Left ventricle myocardium inferior (tissue), 1 donor: ENCODE results near the gene SFR1. TPM values are rescaled to one million over a fixed set of nuclear protein-coding genes. Genes with fewer than 3 reads are reported as not detected.

ENCODE experiments used
- DNase-seq: peaks from one replicate; pipeline ENCODE4 v3.0.0-alpha.2; 2020
- H3K27ac ChIP-seq: fragments of 200-600 bp; replicated peaks from 2 replicates; pipeline ENCODE4 v1.8.0; 2021
- H3K27me3 ChIP-seq: fragments of 200-600 bp; 2 replicates; pipeline ENCODE4 v1.8.0; 2021; ENCODE audit warnings: low read depth
- H3K36me3 ChIP-seq: fragments of 200-600 bp; 2 replicates; pipeline ENCODE4 v1.8.0; 2021
- H3K4me1 ChIP-seq: fragments of 200-600 bp; 2 replicates; pipeline ENCODE4 v1.8.0; 2021
- H3K4me3 ChIP-seq: fragments of 200-600 bp; 2 replicates; pipeline ENCODE4 v1.8.0; 2021; ENCODE audit warnings: mild to moderate bottlenecking, moderate library complexity
- H3K9me3 ChIP-seq: fragments of 200-600 bp; replicated peaks from 2 replicates; pipeline ENCODE4 v1.8.0; 2021
- CTCF ChIP-seq: fragments of 200-600 bp; IDR thresholded peaks from 2 replicates; pipeline ENCODE4 v1.8.0; 2021; ENCODE audit warnings: antibody characterized with exemption, mild to moderate bottlenecking, borderline replicate concordance
- intact Hi-C: fragments of 100-400 bp; cut with micrococcal nuclease; formaldehyde crosslinking; loops from one replicate; pipeline ENCODE4 v1.11.0; 2022
- total RNA-seq: library from RNA; stranded (reverse); fragmentation: NEBNext Ultra II Directional; extraction: Animal tissue kit (Norgen Biotek cat#: 25700); gene quantifications from one replicate; pipeline ENCODE4 v1.2.1, GENCODE V29; 2021
- donor health status: DM: no; HTN: yes; CAD: no; lungs with severe emphysema.

The SFR1 gene
- total RNA-seq, 1 donor from 2014 or later: 6.0 TPM

GRCh38 chr10:104077663-104078151, 44.3 kb upstream of the SFR1 start:
- intact Hi-C loops: no loop called here
- Histone ChIP-seq H3K4me1 (peaks cover 16% of the 10 kb centered on the region), H3K4me3 (no peak overlapping the region), H3K27me3 (peaks cover 5% of the 10 kb centered on the region), H3K27ac (peak overlapping the region; percentile 52), H3K9me3 (no peaks in the 10 kb centered on the region), H3K36me3 (no peaks in the 10 kb centered on the region)
- no peak for DNase-seq
- no peak for TF ChIP-seq CTCF

GRCh38 chr10:104080762-104081161, 41.2 kb upstream of the SFR1 start:
- peak; percentile 52 for TF ChIP-seq CTCF

GRCh38 chr10:104081998-104082397, 40.0 kb upstream of the SFR1 start:
- H3K27me3 ChIP-seq: no peaks in the 10 kb centered on the region
- intact Hi-C loops: no loop called here
- no peak overlapping the region for H3K27ac ChIP-seq
- H3K9me3 ChIP-seq: no peaks in the 10 kb centered on the region
- TF ChIP-seq CTCF: no peak
- H3K36me3 ChIP-seq: no peaks in the 10 kb centered on the region
- H3K4me3 ChIP-seq: no peak overlapping the region
- no peak for DNase-seq
- H3K4me1 ChIP-seq: peaks cover 8% of the 10 kb centered on the region

More at GRCh38 chr10:104080762-104081161, 41.2 kb upstream of the SFR1 start:
- H3K4me3 ChIP-seq: no peak overlapping the region
- no peaks in the 10 kb centered on the region for H3K27me3 ChIP-seq
- intact Hi-C loops: no loop called here
- no peak overlapping the region for H3K27ac ChIP-seq
- peaks cover 16% of the 10 kb centered on the region for H3K4me1 ChIP-seq
- H3K9me3 ChIP-seq: no peaks in the 10 kb centered on the region
- no peak for DNase-seq
- H3K36me3 ChIP-seq: no peaks in the 10 kb centered on the region

- H3K36me3 ChIP-seq: no peaks in the 10 kb centered on the region
- H3K27me3 ChIP-seq: no peaks in the 10 kb centered on the region
- H3K9me3 ChIP-seq: no peaks in the 10 kb centered on the region
- no peaks in the 10 kb centered on the region for H3K4me1 ChIP-seq
- intact Hi-C loops: no loop called here
- H3K4me3 ChIP-seq: no peak overlapping the region
- DNase-seq: no peak
- no peak for TF ChIP-seq CTCF
- no peak overlapping the region for H3K27ac ChIP-seq
These were observed 37.4 kb upstream of the SFR1 start for GRCh38 chr10:104084482-104085142.

- H3K36me3 ChIP-seq: no peaks in the 10 kb centered on the region
- intact Hi-C loops: no loop called here
- no peak within 1 kb of the TSS for H3K4me3 ChIP-seq
- no peaks in the 10 kb centered on the region for H3K4me1 ChIP-seq
- H3K27ac ChIP-seq: no peak within 1 kb of the TSS
- no peak for DNase-seq
- H3K27me3 ChIP-seq: no peaks in the 10 kb centered on the region
- no peak for TF ChIP-seq CTCF
- no peaks in the 10 kb centered on the region for H3K9me3 ChIP-seq
These were observed 36.1 kb upstream of the SFR1 start, which contains the start of gene COL17A1 for GRCh38 chr10:104085801-104086400. Gene COL17A1 (minus strand): TSS chr10:104085880. CDS start chr10:104080673, 5,207 bp downstream.
